HTR-8/SVneo (cell line): Measurements from ENCODE around the gene AQP11.

Experiments used
- DNase-seq: peaks from one replicate; pipeline ENCODE4 v3.0.0; 2011; ENCODE audit warnings: low spot score, mixed read lengths; ENCODE audit not compliant: insufficient read length
- FAIRE-seq: peaks from 2 replicates; lab custom pipeline; 2011; peaks lifted over from hg19 to GRCh38; lab: Jason Lieb, UNC

Gene AQP11

GRCh38 chr11:77654770-77655434, 65.1 kb downstream of the AQP11 start:
- no peak for DNase-seq
- no peak for FAIRE-seq

DNA sequence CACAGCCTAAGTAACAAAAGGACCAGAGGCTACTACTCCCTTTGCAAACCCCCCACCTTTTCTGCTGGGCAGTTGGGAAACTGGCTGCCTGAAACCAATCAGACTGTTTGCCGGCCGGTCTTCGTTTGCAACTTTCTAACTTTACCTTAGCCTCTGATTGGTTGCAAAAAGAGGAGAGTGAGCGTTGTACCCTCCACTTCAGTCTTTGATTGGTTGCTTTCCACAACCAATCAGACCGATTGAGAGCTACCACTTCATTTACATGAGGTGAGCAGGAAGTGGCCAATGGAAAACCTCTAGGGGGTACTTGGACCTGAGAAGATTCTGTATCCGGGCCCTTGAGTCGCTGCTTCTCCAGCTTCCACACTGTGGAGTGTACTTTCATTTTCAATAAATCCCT, 66.6 kb downstream of the AQP11 start:
- no peak for FAIRE-seq
- no peak for DNase-seq

DNA sequence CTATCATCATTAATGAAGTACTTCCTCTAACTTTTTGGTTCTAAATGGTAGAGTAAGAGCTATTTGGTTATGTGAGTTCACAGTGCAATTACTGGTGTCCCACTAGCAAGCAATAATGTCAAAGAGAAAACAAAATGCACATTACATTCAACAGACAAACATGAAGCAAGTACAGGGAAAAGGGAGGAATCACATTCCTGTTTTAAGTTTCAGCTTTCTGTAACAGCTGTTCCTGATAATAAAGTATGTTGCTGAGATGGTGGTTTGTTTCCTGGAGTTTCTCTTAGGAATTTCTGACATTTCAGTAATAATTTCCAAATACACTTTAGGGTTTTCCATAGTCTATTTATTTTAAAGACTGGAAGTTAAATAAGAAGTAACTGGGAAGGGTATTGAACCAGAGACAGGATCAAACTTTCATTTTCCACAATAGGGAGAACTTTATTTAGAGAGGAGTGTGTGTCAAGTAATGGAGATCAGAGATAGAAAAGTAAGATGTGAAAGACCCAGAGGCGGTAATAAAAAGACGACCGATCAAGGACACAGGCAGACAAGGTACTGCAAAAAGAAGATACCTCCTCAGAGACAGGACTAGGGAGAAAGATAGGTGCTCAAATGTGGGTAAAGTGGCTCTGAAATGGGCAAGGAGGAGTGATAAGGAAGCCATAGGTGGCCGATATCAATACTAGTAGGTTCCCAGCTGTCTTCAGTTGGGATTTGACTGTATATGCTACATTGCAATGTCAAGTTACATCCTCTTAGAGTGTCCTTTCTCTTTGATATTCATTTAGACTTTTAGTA, 68.7 kb downstream of the AQP11 start:
- DNase-seq (no peak), FAIRE-seq (no peak)
